Activated T-helper 1 cell treated with anti-CD3 and anti-CD28 coated beads, Interleukin-2, amount 50 U/mL, for 16 hours (primary cell): ENCODE data around the gene ZNF397.

Experiments
- DNase-seq, 2 donors: peaks; one replicate each; pipeline ENCODE4 v3.0.0-alpha.2; 2020; ENCODE audit warnings: low read depth in 1 of 2, low spot score in 1 of 2

The ZNF397 gene

GRCh38 chr18:35290094-35290735 is 49.4 kb downstream of the ZNF397 start, which contains the start of gene ZSCAN30:
ZSCAN30 (minus strand) TSS chr18:35290229; CDS start chr18:35264352, 25,877 bp downstream.
- peak; percentile 91 to 92 for DNase-seq

DNA sequence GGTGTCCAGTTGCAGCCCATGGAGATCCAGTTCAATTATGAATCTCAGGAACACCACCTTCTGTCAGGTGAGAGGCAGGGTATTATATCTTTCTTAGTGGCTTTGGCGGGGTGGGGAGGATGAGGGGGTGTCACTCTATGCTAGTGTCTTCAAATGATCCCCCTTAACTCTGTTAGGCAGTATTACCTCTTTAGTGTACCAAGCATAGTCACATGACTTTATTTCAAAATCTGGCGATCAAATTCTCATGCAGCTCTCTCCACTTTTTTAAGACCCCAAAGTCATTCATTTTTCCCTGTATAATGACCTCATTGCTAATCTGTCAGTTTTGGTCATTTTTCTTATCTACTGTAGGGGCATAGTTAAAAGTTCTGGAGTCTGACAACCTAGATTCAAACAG is 50.3 kb downstream of the ZNF397 start:
- DNase-seq = no peak

DNA sequence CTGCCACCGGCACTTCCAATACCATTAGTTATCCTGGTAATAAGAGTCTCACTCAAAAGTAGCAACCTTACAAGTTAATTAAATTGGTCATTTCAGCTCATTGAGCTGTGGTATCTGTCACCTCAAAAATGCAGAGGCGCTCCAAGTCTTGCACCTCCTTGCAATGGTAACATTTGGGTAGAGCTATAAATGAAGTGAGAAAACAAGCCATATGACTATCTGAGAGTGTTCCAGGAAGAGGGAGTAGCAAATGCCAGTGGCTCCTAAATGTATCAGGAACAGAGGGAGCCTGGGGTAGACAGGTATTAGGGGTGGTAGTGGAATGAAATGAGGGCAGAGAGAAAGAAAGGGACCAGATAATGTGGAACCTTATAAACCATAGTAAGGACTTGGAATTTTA is 55.2 kb downstream of the ZNF397 start:
- DNase-seq = no peak

DNA sequence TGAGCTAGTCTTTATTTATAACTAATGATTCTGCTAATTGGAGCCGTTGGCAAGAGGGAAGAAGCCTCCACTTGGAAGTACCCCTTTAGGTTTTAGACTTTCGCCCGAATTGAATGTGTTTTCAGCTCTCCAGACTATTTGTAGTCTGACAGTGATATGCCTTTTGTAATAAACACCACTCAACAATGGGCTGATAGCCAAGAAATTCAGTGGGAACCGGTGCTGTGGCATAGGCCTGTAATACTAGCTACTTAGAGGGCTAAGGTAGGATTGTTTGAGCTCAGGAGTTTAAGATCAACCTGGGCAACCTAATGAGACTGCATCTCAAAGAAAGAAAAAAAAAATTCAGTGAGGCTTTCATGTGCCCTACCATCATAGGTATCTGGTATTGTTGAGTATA is 62.8 kb downstream of the ZNF397 start:
- DNase-seq = no peak

- DNase-seq = no peak
Measured at GRCh38 chr18:35306588-35307250, 65.9 kb downstream of the ZNF397 start.
